Neural cell (in vitro differentiated cells): Measurements from ENCODE around the gene PRTFDC1.

Source experiments
- EZH2 ChIP-seq: fragments of 200-600, 300-800 bp; shearing (Covaris generic), sonication (generic); IDR thresholded peaks from 2 replicates; pipeline ENCODE4 v1.6.1; 2014; ENCODE audit warnings: antibody characterized with exemption, low read length, borderline replicate concordance, mild to moderate bottlenecking; ENCODE audit not compliant: insufficient read depth, poor library complexity, severe bottlenecking
- TF ChIP-seq, protein P1 (sequence below): fragments of 450-650 bp; IDR thresholded peaks from 2 replicates; pipeline ENCODE4 v1.5.1; 2014; ENCODE audit warnings: antibody characterized with exemption, mild to moderate bottlenecking, moderate library complexity; ENCODE audit not compliant: poor library complexity, severe bottlenecking

- TF ChIP-seq EZH2 = no peak
- TF ChIP-seq, protein P1, sequence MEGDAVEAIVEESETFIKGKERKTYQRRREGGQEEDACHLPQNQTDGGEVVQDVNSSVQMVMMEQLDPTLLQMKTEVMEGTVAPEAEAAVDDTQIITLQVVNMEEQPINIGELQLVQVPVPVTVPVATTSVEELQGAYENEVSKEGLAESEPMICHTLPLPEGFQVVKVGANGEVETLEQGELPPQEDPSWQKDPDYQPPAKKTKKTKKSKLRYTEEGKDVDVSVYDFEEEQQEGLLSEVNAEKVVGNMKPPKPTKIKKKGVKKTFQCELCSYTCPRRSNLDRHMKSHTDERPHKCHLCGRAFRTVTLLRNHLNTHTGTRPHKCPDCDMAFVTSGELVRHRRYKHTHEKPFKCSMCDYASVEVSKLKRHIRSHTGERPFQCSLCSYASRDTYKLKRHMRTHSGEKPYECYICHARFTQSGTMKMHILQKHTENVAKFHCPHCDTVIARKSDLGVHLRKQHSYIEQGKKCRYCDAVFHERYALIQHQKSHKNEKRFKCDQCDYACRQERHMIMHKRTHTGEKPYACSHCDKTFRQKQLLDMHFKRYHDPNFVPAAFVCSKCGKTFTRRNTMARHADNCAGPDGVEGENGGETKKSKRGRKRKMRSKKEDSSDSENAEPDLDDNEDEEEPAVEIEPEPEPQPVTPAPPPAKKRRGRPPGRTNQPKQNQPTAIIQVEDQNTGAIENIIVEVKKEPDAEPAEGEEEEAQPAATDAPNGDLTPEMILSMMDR = no peak
These were observed 22.6 kb upstream of the PRTFDC1 start for GRCh38 chr10:24974976-24975375.
